GM18858 (cell line): Measurements from ENCODE around the gene PROCA1.
"Not testable (repeated sequence)": the region's sequence is repeated elsewhere in the genome, so short reads cannot be mapped to it uniquely, and the experiment has no call there.

Source experiments
- ATAC-seq: cut with Tn5 transposase; IDR thresholded peaks from one replicate; pipeline ENCODE4 v1.9.1; 2021; ENCODE audit not compliant: unreplicated experiment

The PROCA1 gene

DNA sequence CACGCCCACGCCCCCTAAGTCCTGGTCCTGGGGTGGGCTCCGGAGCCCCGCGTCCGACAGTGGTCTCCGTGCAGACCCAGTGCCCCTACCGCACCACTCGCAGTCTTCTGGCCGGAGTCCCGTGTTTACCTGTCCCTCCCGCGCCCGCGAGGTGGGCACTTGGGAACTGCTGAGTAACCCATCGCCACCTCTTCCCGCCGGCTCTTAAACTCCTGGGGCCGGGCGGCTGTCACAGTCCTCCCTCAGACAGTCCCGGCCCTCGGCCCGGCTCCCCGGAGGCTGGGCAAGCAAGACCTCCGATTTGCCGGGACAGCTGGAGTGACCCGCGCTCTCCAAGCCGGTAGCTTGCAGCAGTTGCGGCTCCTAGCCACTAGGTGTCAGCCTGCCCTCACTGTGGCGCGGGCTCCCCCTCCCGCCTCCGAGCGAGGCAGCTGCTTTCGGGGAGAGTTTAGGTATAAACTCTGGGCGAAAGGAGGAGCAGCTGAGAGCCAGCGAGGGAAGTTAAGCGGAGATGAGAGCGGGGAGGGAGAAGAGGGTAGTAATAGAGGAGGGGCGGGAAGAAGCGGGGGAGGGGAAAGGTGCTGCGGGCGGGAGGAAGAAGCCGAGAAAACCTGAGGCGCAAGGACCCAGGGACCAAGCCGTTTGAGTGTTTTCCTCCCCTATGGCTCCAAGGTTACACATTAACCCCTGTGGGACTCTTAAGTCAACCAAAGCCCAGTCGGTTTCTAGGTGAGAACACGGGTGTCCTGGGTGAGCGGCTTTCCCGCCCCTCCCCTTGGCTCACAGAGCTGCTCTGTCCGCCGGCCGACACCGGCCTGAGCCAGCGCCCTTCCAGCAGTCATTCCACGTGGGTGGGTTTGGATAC is 15.2 kb upstream of the PROCA1 start:
- ATAC-seq: peak; percentile 28

DNA sequence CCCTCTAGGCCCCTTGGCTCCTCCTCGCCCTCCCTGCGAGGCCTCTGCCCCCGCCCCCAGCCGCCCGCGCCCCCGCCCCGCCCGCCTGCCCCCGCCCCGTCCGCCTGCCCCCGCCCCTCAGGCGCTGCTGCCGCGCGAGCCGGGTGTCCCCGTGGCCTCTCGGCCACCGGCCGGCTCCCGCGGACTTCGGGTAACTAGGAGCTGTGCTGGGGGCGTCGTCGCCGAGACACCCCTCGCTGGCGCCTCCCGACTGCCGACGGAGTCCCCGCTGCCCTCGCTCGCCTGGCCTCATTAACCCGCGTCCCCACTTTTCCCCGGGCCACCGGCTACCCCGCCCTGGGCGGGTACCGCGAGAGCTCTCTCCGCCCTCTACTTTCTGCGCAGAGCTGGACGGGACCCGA is 14.5 kb upstream of the PROCA1 start, which contains the start of gene TLCD1:
TLCD1 (minus strand) TSS at position 8 of the 401 bp plus-strand sequence. CDS start 136 bp downstream, outside the sequence.
- no peak for ATAC-seq

DNA sequence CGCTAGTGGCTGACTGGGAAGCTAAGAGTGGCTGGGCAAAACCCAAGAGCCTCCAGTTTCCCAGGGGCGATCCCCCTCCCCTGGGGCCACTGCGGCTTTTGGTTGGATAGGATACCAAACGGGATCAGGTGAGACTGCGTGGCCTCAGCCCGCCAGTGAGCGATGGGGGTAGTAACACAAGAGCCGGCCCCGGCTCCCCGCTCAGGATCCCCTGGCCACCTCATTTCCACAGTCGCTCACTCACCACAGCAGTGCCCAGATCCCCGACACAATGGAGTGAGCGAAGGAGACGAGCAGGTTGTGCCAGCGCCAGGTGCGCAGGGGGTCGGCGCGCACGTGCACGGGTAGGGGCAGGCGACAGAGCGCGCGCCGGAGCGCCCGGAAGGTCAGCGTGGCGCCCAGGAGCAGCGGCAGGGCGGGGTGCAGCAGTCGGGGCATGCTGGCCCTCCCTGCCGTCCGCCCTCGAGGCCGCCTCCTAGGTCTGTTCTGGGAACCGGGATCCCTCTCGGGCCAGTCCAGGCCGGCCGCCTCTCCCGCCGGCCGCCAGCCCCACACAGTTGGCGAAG is 14.1 kb upstream of the PROCA1 start:
- ATAC-seq: no peak

DNA sequence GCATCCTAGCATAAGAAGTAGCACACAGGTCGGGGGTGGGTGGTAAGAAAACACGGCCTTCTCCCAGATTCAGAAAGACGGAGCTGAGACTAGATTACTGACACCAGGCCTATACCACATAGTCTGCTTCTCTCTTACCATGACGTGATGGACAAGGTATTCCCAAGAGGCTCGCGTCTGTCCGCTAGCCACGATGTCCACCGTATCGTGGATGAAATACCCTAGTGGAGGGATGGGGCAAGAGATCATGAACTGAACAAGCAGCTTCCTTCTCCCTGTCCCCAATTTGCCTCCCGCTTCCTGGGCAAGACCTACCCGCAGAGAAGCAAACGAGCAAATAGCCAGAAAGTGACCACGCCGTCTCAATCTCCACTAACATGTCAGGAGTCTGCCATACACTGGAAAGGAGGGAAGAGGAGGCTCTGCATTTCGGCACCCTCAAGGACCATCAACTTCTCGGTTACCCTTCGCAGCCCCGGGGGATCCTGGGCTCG is 13.5 kb upstream of the PROCA1 start:
- no peak for ATAC-seq

DNA sequence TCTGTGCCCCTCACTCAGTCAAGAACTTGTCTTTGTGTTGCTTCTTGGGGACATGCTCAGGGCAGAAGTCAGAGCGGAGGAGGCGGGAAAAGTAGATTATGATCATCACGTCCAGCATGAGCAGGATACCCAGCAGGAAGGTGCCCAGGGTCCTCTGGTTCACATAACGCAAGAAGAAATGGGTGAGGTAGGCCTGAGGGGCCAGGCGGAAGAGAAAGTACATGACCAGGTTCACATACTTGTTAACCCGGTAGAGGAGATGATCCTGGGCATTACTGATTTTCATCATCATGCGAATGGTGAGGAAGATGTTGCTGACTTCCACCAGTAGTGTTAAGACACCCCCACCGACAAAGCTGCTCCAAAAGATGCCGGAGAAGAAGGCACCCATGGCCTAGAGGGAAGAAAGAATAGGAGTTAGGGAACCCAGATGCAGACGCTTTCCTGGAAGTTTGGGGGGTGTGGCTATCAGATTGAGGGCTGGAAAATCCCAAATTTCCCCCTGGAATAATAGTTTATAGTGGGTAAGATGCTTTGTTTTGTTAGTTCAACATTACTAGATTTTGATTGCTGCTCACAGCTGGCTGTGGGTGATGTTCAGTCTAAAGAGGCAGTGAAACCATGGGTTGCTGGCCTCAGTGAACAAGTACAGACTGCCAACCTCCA is 12.9 kb upstream of the PROCA1 start:
- ATAC-seq: no peak

GRCh38 chr17:28723836-28724499 is 12.3 kb upstream of the PROCA1 start:
- not testable (repeated sequence) for ATAC-seq

DNA sequence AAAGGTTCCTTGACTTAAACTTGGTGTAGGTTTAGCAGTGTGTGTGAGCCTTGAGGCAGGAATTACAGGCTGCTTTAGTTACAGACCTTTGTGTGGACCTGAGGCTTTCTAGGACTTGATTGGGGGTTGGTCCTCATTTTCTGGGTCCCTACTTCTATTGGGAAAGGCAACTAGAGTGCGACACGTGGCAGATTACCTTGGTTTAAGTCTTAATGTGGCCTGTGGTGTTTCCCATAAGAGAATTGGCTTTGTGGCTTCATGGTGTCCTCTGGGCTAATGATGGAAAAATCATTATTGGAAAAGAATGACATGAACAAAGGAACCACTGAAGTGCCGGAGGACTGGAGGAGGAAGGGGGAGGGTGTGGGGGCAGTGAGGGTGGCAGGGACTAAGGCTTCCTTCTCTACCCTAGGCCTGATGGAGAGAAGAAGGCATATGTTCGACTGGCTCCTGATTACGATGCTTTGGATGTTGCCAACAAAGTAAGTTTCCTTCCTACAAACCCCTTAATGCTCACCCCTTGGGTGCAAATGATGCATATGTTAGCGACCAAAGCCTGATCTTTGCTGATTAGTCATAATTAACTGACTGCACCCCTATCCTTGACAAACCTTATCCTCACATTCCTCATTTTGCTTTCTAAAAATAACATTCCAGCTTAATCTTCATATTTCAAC is 11.6 kb upstream of the PROCA1 start:
- no peak for ATAC-seq

DNA sequence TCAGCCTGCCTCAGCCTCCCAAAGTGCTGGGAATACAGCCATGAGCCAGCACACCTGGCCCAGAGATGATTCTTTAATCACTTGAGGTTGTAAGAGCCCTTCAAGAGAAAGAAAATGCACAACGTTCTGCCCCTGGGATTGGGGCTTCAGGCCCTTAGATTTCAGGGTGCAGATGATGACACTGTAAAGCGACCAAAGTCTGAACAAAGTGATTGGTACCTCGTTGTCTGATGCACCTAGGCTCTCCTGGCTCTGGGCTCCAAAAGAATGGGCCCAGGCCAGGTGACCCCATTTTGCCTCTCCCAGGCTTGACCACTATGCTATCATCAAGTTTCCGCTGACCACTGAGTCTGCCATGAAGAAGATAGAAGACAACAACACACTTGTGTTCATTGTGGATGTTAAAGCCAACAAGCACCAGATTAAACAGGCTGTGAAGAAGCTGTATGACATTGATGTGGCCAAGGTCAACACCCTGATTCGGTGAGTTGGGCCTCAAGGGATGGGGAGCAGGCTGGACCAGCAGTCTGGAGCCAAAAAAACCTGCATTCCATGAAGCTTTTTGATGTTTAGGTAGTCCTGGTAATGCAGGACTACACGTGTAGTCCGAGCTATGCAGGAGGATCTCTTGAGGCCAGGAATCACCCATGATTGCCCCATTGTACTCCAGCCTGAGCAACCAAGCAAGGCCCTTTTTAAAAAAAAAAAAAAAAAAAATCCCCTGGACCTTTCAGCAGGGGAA is 10.9 kb upstream of the PROCA1 start:
- ATAC-seq: no peak

DNA sequence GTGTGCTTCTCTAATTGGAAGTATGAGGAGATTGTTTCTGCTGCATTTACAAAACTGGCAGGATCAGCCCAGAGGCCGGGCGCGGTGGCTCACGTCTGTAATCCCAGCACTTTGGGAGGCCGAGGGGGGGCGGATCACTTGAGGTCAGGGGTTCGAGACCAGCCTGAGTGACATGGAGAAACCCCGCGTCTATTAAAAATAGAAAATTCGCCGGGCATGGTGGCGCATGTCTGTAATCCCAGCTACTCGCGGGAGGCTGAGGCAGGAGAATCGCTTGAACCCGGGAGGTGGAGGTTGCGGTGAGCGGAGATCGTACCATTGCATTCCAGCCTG is 9.3 kb upstream of the PROCA1 start:
- not testable (repeated sequence) for ATAC-seq

DNA sequence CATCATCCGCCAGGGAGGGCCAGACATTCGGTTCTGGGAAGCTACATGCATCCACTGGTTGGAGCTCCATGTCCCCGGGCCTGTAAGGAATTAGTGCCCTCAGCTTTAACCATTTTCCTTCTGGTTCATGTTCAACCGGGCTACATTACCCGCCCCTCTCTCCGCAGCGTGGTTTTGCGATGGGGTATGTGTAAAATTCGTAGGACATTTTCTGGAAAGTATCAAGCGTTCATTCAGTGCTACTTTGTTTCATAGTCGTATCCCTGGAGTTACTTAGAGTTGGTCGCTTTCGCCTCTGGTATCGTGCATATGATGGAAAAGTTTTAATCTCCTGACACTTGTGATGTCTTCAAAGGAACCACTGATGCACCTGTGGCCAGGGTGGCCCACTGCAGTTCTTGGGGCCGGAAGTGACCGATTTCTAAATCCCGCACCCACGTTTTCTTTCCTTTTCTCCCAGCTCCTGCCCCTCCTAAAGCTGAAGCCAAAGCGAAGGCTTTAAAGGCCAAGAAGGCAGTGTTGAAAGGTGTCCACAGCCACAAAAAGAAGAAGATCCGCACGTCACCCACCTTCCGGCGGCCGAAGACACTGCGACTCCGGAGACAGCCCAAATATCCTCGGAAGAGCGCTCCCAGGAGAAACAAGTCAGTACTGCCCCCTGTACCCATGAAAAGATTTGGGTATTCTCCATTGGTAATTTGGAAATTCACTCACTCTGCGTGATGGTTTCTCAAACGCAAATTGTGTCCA is 8.7 kb upstream of the PROCA1 start:
- ATAC-seq: no peak

GRCh38 chr17:28719021-28719433 is 7.3 kb upstream of the PROCA1 start:
- no peak for ATAC-seq

DNA sequence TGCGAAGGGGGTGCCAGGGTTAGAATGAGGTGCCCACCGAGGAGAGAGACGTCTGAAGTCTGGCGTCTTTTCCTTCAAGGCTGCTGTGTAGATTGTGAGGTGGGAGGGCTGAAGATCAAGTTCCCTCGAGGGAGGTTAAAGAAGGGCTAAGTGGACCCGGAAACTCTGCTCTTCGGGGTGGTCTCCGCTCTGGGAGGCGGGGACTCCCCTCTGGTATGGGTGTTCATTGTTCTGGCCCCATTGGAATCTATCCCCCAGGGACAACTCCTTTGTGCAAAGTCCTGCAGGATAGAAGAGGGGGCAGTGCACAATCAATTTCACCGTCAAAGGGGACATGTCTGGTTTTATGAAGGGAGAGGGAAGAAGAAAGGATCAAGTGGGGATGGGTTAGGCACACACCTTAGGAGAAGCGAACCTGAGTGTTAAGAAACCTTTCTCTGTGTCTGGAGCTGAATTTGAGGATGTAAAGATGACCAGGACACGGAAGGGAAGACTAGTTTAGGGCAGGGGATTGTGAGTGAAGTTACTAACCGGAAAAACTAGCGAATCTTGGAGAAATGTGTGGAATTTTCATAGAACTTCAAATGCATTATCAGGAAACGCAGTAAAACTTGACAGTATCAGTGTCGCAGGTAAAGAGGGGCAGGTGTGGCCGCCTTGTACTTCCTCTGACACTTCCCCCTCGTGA is 6.8 kb upstream of the PROCA1 start:
- ATAC-seq: no peak

- no peak for ATAC-seq
These were observed 6.1 kb upstream of the PROCA1 start, which contains the start of gene RAB34 for GRCh38 chr17:28717578-28718332. RAB34 (minus strand) TSS chr17:28717868; CDS start chr17:28717266, 602 bp downstream.

GRCh38 chr17:28716740-28717577 is 5.3 kb upstream of the PROCA1 start:
- no peak for ATAC-seq

- ATAC-seq: no peak
These were observed 3.5 kb upstream of the PROCA1 start for GRCh38 chr17:28715217-28715616.

DNA sequence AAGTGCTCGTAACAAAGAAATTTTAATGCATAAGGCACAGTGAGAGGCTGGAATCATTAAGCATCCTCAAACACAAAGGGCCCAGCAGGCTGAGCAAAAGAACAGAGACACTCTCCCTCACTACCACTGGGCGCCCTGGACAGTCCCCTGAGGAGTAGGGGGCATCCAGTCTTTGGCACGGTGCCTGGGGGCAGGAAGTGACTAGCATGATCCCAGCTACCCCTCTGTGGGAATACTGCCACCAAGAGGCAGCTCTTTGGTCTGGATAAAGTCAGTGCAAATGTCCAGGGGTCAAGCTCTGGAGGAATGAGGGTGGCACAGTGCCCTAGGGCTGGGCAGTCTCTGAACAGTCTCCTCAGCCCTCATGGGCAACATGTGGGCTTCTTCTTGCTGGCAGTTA is 2.6 kb upstream of the PROCA1 start:
- no peak for ATAC-seq
